GM21447 (cell line): ENCODE data around the gene C4orf50.

Source experiments
- ATAC-seq: cut with Tn5 transposase; IDR thresholded peaks from one replicate; pipeline ENCODE4 v1.9.1; 2021; ENCODE audit not compliant: unreplicated experiment

The C4orf50 gene

DNA sequence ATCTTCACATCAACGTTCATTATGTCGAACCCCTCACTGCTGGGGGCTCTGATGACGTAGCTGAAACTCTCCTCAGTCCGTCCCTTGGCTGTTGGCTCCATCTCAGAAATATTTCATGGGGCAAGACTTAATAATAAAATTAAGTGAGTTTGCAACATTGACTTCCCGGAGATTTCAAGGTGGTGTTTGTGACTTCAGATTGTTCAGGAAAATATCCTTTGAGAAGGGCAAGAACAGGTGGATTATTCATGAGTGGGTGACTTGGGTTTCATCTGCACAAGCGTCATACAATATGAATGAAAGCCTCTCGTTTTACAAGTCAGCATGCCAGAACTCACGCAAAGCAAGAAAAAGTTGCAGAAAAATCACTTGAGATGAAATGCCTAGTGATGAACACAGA is at the start of gene C4orf50:
Gene C4orf50 (minus strand): TSS at position 101 of the 400 bp plus-strand sequence.
- no peak for ATAC-seq

DNA sequence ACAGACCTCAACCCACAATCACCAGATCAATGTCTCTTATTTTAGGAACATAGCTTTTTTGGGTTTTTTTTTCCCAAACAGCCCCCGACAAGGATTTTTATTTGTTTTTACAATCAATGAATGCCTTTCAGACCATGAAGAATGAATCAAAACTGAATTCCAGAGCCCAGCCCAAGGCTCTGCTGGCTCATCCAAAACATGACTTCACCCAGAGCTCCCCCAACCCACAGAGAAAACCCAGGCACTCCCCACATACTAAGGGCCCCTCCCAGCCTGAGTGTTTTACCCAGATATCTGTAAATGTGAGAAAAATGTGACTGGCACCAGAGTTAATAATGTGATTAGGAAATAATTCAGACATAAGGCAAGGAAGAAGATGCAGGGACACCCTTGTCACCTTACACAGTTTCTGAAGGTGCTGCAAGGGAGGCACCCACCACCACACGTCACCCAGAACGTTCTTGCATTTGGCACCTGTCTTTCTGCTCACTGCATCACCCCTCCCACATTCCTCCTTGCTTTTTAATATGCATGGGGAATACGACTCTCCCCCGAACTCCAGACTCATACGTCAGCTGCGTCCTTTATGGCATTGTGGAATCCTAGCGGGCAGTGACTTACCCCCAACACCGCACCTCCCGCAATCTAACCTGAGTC is 47.8 kb upstream of the C4orf50 start:
- ATAC-seq, result no peak

DNA sequence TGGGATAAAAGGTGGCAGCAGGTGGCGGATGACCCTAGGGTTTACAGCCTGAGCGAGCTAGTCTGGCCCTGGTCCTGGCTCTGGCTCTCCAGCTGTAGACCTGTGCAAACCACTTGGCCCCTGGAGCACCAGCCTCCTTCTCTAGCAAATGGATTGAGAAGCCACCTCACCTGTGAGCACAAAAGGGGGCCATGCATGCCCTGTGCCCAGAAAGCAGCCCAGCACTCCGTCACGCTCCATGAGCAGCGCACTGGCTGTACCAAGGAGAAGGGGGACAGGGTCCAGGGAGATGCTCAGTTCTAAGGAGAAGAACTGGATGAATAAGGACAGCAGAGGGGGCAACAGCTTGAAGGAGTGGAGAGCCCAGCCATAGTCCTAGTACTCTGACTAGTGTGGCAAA is 46.9 kb upstream of the C4orf50 start:
- ATAC-seq, result no peak

DNA sequence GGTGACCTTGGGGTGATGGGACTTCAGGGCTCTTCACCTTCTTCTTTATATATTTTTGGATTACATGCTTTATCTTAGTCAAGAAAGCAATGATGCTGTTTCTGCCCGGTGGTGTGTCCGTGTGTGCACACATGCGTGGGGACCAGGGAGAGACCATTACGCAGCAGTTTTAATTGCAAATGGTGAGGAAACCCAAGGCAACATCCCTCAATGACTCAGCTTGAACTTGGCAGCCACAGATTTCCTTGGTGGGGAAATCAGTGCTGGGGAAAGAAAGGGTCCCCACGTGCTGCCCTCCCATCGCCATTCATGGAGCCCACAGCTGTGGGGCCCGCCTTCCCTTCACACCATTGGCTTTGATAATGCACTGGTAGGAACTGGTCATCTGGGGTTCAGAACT is 46.2 kb upstream of the C4orf50 start:
- no peak for ATAC-seq

DNA sequence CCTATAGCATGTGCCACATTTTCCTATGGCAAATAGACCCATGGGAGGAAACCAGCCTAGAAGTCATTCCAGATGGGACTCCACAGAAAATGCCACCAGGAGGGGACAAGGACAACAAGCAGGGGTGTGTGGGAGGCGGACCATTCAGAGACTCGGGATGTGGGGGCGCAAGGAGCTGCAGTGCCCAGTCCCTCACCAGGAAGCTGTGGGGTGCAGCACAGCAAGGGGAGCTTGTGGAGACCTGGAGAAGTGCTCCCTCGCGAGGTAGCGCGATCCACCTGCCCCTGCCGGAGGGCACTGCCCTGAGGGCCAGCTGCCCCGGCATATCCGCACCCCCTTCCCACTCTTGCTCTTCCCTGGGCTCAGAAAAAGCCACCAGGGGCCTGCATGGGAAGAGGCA is 45.5 kb upstream of the C4orf50 start:
- ATAC-seq, result no peak

DNA sequence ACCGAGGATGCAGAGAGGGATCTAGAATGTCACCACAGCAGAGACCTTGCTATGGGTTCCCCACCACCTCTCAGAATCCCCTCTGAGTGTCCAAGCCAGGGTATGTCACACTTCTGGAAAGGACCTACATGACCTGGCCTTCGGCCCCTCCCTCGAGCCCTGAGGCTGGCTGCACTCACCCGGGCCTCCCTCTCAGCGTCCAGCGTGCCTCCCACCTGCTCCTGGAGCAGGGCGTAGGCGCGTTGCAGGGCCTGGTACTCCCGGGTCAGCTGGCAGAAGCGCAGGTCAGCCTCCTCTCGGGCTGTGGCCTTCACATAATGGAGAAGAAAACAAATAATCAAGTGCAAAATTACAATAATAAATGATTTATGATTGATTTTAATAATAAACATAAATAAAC is 43.9 kb upstream of the C4orf50 start:
- no peak for ATAC-seq

DNA sequence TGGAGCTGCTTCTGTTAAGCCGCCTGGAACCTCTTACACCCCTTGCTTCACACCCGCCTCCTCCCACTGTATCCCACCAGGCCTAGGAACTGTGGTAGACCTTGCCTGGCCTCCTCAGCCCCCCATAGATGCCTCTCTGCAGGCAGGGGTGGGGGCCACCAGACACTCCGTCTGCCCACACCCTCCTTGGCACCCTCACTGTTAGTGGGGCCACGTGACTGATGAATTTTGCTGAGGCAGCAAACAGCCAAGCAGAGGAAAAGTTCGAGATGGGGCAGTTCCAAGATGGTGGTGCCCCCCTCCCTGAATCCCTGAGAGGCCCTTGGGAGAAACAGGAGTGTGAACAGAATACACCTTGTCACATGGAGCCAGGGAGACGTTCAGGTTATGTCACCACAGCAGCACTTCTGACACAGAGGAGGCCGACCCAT is 41.2 kb upstream of the C4orf50 start:
- no peak for ATAC-seq

DNA sequence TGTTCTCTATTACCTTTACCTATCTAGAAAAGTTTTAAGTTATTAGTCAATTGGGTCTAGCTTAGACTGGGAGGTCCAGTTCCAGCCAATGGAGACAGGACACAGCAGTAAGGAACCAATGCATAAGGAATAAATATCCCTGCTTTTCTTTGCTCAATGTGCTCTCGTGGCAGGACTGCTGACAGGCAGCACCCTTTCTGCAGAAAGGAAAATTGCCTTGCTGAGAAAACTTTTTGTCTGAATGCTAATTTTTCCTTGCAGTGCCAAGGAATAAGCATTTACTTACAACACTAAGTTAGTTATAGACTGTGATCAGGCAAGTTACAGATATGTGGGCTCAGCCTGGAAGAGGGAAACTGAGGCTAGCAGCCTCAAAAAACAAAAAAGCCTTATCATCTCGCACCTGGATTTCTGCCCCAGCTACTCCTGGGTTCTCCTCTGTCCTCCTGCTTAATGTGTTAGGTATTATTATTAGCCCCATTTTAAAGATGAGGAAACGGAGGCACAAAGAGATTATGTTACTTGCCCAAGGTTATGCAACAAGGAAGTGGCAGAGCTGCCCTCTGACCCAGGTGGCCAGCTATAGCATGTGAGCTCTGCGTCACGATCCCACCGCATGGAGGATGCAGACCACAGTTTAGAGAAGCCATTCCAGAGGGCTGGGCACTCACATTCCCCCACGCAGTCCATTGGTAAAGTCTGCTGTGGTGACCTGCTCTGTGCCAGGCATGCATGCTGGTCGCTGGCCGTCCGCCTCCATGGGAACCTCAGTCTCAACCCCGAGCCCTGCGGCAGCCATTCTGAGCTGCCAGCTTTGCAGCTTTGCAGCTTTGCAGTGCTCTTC is 40.5 kb upstream of the C4orf50 start:
- ATAC-seq, result no peak

DNA sequence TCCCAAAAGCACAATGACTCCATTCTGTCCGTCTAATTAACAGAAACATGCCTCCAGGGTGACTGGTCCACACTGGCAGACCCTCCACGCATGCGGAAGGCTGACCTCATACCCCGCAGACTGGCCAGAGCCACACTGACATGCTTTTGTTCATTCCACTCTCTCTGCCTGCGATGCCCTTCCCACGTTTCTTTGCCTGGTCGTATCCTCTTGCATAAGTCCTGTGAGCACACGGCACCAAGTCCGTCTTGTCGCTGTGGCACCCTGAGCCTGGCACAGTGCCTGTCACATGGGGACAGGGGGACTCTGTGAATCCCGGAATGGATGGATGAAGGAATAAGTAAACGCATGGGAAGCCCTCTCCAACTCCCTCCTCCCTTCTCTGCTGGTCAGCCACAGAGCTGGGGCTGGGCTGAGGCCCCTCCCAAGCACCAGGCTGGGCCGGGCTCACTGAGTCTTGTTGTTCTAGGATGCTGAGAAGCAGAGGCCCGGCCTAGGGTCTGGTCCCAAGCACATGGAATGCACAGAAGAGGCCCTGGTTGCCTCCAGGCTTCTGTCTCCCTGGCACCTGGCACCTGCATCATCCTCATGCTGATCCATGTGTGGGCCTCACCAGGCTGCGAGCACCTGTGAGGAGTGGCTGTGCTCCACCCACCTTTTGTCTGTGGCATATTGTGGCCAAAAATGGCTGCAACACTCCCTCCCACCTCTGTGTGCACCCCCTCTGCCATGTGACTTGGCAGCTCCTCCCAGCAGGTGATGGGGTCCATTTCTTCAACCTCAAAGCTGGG is 38.9 kb upstream of the C4orf50 start:
- ATAC-seq, result no peak

DNA sequence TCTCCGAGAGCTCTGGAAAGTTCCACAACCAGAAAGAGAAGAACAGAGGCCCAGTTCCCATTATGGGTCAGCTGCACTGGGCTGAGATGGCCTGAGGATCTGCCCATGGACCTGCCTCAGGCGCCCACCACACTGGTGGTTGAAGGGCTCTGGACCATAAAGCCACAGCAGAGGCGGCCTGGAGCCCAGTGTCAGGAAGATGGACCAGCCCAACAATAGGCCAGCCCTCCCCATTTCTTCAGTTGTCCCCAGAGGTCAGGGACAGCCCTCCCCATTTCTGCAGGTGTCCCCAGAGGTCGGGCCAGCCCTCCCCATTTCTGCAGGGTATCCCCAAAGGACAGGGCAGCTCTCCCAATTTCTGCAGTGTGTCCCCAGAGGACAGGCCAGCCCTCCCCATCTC is 37.2 kb upstream of the C4orf50 start:
- ATAC-seq, result no peak

DNA sequence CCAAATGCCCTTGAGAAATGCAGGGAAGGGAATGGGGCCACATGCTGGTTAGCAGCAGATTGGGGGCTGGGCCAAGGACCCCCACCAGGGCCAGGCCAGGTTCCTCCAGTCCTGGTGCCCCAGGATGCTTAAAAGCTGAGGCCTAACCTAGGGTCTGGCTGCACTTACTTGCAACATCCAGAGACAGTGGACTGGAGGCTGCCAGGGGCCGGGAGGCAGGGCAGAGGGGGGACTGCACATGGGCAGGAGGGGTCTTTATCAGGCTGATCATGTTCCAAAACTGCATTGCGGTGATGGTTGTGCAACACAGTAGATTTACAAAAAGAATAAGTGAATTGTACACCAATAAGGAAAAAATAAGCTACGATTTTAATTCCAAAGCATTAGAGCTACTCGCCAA is 36.8 kb upstream of the C4orf50 start:
- no peak for ATAC-seq

DNA sequence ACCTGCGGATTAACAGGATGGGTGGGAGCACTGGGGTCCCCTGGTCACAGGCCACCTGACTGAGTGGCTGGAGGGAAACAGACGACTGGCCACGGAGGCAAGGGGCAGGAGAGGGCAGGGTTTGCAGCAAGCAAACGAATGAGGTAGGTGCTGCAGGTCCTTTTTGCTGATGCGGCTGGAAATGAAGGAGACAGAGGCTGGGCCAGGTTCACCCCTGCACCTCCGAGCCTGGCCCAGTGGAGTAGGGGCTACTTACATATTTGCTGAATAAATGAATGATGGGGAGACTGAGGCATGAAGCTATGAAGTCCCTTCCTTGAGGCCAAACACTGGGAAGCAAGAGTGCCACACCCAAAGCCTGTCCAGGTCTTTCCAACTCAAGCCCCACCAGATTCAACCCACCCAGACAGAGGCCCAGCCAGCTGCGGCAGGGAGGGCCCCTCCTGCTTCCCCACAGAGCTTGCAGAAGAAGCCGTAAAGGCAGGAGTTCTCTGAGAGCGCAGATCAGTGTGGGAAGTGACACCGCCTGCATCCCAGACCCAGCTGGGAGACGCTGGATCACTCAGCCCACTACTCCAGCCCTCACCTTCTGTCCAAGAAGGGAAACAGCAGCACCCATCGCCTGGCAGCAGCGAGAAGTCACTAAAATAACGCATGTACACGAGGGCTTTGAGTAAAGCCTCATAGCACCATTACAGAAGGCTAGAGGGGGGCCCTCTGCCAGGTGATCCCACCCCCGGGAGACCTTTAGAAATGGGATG is 36.1 kb upstream of the C4orf50 start:
- no peak for ATAC-seq

DNA sequence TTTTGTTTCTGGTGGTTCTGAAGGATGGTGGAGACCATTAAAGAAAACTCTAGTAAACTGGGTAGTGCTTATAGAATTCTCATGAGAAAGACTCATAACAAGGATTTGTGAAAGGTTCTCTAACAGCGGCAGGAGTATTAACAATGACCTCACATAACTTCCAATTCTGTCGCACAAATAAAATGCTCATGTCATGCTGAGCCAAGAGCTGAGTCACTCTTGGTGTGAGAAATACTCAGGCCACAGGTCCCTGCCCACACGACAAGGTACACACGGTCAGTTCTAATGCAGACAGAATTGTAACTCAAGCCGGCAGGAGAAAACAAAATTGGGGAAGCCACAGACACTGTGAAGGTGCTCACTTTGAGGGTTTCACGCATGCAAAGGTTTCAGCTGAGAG is 34.4 kb upstream of the C4orf50 start:
- ATAC-seq, result no peak

DNA sequence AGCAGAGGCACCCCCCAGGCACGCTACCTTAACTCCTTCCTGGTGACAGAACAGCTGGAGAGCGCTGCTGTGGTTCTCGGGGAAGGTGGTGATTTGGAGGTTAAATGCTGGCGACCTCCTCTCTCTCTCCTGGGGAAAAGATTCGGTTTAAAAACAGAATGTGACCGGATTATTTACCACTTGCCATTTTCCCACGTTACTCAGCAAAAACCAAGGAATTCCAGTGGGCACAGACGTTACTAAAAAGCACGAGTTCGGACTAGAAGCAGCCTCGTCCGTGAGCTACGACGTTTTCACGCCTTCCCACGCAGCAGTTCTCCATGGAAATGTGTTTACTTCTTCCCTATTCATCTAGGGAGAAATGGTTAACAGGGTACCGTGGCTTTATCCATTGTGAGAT is 32.3 kb upstream of the C4orf50 start:
- ATAC-seq, result no peak

DNA sequence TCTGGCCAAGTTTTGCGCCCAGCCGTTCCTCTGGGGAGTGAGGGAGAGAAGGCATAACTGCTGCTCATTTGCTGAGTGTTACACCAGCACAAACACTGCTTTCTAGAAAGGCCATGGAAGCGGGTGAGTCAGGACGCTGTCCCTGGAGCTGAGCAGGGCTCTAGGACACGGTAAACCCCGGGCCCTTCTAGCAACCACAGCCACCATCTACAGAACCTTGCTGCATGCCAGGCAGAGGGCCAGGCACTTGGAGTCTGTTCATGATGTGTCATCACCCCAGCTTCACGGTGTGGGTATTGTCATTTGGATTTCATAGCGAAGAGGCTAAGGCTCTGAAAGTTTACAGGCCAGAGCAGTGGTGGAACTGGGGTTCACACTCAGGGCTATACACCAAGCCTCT is 31.8 kb upstream of the C4orf50 start:
- no peak for ATAC-seq

DNA sequence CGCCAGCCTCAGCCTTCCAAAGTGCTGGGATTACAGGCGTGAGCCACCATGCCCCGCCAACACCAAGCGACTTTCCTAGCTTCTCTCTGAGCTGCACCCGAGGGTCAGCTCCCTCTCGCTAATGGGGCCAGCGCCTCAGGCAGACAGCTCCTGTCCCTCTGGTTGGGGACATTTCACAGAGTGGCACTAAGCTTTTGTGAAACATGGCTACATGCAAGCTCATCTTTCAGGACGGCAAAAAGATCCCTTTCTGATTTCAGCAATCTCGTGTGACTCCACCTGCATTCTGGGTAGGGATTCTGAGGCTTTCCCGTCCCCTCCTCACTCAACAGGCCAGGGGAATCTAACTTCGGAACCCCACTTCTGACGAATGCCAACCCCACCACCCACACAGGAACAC is 31.0 kb upstream of the C4orf50 start:
- no peak for ATAC-seq

DNA sequence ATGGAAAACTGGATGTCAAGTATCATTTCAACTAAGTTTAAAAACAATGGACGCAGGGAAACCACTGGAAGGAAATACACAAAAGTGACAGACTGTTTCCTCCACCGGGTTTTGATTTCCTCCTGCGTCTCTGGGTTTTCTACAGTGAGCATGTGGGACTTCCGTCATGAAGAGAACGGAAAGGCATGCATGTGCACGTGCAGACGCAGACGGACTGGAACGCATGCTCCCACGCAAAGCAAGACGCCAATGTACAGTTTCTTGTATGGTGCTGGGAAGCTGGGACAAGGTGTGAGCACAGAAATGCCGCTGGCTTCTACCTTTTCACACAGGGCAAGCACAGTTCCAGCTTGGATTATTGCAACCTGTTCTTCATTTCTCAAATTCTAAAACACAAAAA is 30.3 kb upstream of the C4orf50 start:
- no peak for ATAC-seq

DNA sequence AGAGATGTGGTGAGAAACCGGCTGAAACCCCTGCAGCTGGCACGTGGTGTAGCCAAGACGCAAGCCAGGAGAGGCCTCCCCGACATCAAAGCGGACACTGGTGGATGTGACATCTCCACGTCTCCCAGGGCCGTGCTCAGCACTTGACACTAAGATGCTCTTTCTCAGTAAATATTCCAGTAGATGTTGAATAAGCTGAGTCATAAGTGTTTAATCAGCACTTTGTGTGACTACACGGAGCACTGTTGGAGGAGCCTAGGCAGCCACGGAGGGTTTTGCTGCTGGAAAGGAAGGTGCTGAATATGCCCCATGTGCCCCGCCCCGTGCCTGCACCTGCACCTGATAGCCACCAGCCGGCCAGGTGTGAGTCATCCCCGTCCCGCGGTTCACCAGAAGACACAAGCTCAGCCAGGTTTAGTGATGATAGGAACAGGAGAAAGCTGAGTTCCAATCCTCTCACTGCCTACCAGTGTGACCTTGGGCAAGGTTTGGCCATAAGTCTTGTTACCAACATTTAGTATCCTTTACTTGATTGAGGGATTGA is 29.0 kb upstream of the C4orf50 start:
- ATAC-seq, result no peak

DNA sequence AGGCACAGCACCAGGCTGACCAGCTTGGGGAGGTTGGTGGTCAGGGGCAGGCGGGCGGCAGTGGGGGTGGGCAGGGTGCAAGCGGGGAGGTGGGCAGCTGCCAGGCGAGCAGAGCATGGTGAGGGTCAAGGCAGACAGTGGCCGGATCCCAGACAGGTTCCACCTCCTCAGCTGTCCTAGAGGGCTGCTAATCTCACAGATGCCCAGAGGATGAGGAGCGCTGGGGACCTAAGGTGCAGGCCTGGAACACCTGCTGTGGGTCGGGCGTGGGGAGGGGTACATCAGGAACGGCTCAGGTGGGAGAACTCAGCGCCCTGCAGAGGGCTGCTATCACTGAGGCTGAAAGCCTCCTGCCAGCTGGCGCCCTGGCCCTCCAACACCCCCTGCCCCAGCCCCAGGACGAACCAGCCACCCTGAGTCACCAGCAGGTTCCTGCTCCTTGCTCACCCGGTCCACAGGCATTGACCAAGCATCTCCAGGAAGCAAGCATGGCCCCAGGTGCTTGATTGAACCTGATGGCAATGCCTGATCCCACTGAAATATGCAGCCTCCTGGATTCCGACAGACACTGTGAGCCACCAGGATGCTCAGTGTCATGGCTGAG is 28.4 kb upstream of the C4orf50 start:
- ATAC-seq, result no peak

DNA sequence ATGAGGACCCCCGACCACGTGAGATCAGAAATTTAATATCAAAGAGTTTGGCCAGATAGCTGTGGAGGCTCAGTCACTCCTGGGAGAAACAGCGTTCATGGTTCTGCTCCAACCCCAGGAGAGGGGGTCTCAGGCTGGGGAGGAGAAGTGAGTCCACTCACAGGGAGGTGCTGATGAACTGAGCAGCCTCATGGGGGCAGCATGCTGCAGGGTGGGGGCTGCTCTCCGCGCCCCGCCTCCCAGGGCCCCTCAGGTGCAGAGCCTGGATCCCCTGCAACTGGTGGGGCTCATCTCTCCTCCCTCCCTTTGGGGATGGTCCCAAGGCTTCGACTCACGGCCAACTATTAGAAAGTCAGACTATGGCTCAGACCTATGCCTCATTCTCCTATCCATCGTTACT is 26.6 kb upstream of the C4orf50 start:
- no peak for ATAC-seq
